IMR-90 (cell line): ENCODE data around the gene C17orf107. TPM values are rescaled to one million over a fixed set of nuclear protein-coding genes. Genes with fewer than 3 reads are reported as not detected.

Source experiments
- ATAC-seq: fragments of 200-7000 bp; cut with Tn5 transposase; 2 replicates; pipeline ENCODE4 v1.9.1; 2020; ENCODE audit warnings: low read depth, mild to moderate bottlenecking, moderate library complexity
- BruUV-seq: library from RNA; stranded (reverse); fragments of 400-500 nt; replicated peaks from 2 replicates; lab custom pipeline; 2021; lab: Mats Ljungman, UMichigan
- CTCF ChIA-PET: fragments of 300-600 bp; formaldehyde crosslinking; extraction: SDS; loops from one replicate; lab custom pipeline; 2021; ENCODE audit warnings: antibody characterized with exemption; lab: Yijun Ruan, JAX
- POLR2A ChIA-PET: fragments of 300-600 bp; sonication (Branson Sonifier 250); formaldehyde crosslinking; loops from one replicate; lab custom pipeline; 2022; ENCODE audit warnings: antibody characterized with exemption; ENCODE audit not compliant: unreplicated experiment; lab: Charles Lee
- DNase-seq: peaks from one replicate; pipeline ENCODE4 v3.0.0; 2013
- H2AFZ ChIP-seq: replicated peaks from 2 replicates; pipeline ENCODE3; 2013; ENCODE audit warnings: low read length, mild to moderate bottlenecking; ENCODE audit not compliant: poor library complexity
- H2AK5ac ChIP-seq: 2 replicates; pipeline ENCODE4 v1.6.1; 2013; ENCODE audit warnings: low read depth, low read length, inconsistent platforms
- H2AK9ac ChIP-seq: replicated peaks from 2 replicates; pipeline ENCODE3; 2013; ENCODE audit warnings: mild to moderate bottlenecking, low read depth, low read length, moderate library complexity; ENCODE audit not compliant: poor library complexity
- H2BK120ac ChIP-seq: 2 replicates; pipeline ENCODE4 v1.6.1; 2013; ENCODE audit warnings: low read depth, low read length, inconsistent platforms
- H2BK15ac ChIP-seq: 3 replicates; pipeline ENCODE4 v1.6.1; 2013; ENCODE audit warnings: low read depth, low read length, inconsistent platforms
- H2BK20ac ChIP-seq: 2 replicates; pipeline ENCODE4 v1.6.1; 2013; ENCODE audit warnings: low read depth, mild to moderate bottlenecking, inconsistent platforms, low read length, moderate library complexity
- H2BK5ac ChIP-seq: 2 replicates; pipeline ENCODE4 v1.6.1; 2013; ENCODE audit warnings: mild to moderate bottlenecking, low read depth, low read length, inconsistent platforms; ENCODE audit not compliant: poor library complexity, severe bottlenecking
- H3K14ac ChIP-seq: replicated peaks from 2 replicates; pipeline ENCODE4 v1.6.1; 2013; ENCODE audit warnings: low read depth, low read length, inconsistent platforms
- H3K18ac ChIP-seq: 2 replicates; pipeline ENCODE4 v1.6.1; 2013; ENCODE audit warnings: low read depth, low read length, control low read depth
- H3K23ac ChIP-seq: 2 replicates; pipeline ENCODE4 v1.6.1; 2013; ENCODE audit warnings: low read depth, low read length, inconsistent platforms
- H3K27ac ChIP-seq: 2 replicates; pipeline ENCODE4 v1.5.1; 2013; ENCODE audit warnings: mild to moderate bottlenecking, control low read depth, low read length; ENCODE audit not compliant: insufficient read depth
- H3K27me3 ChIP-seq: 2 replicates; pipeline ENCODE4 v1.6.1; 2013; ENCODE audit warnings: low read length; ENCODE audit not compliant: control insufficient read depth, insufficient read depth
- H3K36me3 ChIP-seq: 2 replicates; pipeline ENCODE4 v1.6.1; 2013; ENCODE audit warnings: low read length, mixed read lengths; ENCODE audit not compliant: control insufficient read depth, insufficient read depth
- H3K4ac ChIP-seq: 2 replicates; pipeline ENCODE4 v1.6.1; 2013; ENCODE audit warnings: low read depth, low read length, inconsistent platforms
- H3K4me1 ChIP-seq: 2 replicates; pipeline ENCODE4 v1.6.1; 2013; ENCODE audit warnings: low read length, mixed read lengths; ENCODE audit not compliant: control insufficient read depth, insufficient read depth
- H3K4me2 ChIP-seq: 2 replicates; pipeline ENCODE4 v1.6.1; 2013; ENCODE audit warnings: low read depth, mild to moderate bottlenecking, control low read depth, low read length, moderate library complexity
- H3K4me3 ChIP-seq: 2 replicates; pipeline ENCODE4 v1.5.1; 2013; ENCODE audit warnings: low read depth, mild to moderate bottlenecking, control low read depth, low read length, moderate library complexity; ENCODE audit not compliant: insufficient read depth
- H3K56ac ChIP-seq: 2 replicates; pipeline ENCODE4 v1.6.1; 2013; ENCODE audit warnings: low read length, inconsistent platforms; ENCODE audit not compliant: insufficient read depth; ENCODE audit errors: extremely low read depth
- H3K79me1 ChIP-seq, 2 experiments: 2 replicates each; pipeline ENCODE4 v1.6.1; 2013; ENCODE audit warnings: low read length in 2 of 2, inconsistent platforms in 1 of 2, low read depth in 1 of 2
- H3K9ac ChIP-seq: 2 replicates; pipeline ENCODE4 v1.6.1; 2013; ENCODE audit warnings: low read depth, low read length, control low read depth
- H3K9me1 ChIP-seq: 2 replicates; pipeline ENCODE4 v1.6.1; 2013; ENCODE audit warnings: low read length, inconsistent platforms; ENCODE audit not compliant: insufficient read depth
- H3K9me3 ChIP-seq: 2 replicates; pipeline ENCODE4 v1.6.1; 2013; ENCODE audit warnings: low read length; ENCODE audit not compliant: control insufficient read depth, insufficient read depth
- H4K20me1 ChIP-seq: 2 replicates; pipeline ENCODE4 v1.6.1; 2013; ENCODE audit warnings: low read length, inconsistent platforms; ENCODE audit not compliant: insufficient read depth
- H4K5ac ChIP-seq: 2 replicates; pipeline ENCODE4 v1.6.1; 2013; ENCODE audit warnings: mild to moderate bottlenecking, low read depth, low read length, control low read depth
- H4K8ac ChIP-seq, 2 experiments: 2 replicates each; pipeline ENCODE4 v1.6.1; 2013; ENCODE audit warnings: low read depth in 2 of 2, low read length in 2 of 2, control low read depth in 1 of 2, inconsistent platforms in 1 of 2
- H4K91ac ChIP-seq: 2 replicates; pipeline ENCODE4 v1.6.1; 2013; ENCODE audit warnings: low read depth, low read length, inconsistent platforms; ENCODE audit not compliant: insufficient read depth
- CEBPB ChIP-seq: IDR thresholded peaks from 2 replicates; pipeline ENCODE4 v1.6.1; 2012; ENCODE audit warnings: low read depth, low read length, improper control_type of control experiment
- CHD1 ChIP-seq: IDR thresholded peaks from 2 replicates; pipeline ENCODE4 v1.6.1; 2012; ENCODE audit warnings: low read depth, low read length, improper control_type of control experiment
- MAFK ChIP-seq: IDR thresholded peaks from 2 replicates; pipeline ENCODE4 v1.6.1; 2012; ENCODE audit warnings: low read depth, low read length, improper control_type of control experiment
- MXI1 ChIP-seq: IDR thresholded peaks from 2 replicates; pipeline ENCODE4 v1.6.1; 2012; ENCODE audit warnings: low read depth, mild to moderate bottlenecking, low read length, moderate library complexity, borderline replicate concordance
- NFE2L2 ChIP-seq: fragments of 150-350 bp; IDR thresholded peaks from 2 replicates; pipeline ENCODE4 v1.6.1; 2016; ENCODE audit warnings: low read depth, mild to moderate bottlenecking, low read length
- POLR2A ChIP-seq: IDR thresholded peaks from 2 replicates; pipeline ENCODE4 v1.6.1; 2012; ENCODE audit warnings: mild to moderate bottlenecking, low read depth, low read length
- RCOR1 ChIP-seq: IDR thresholded peaks from 2 replicates; pipeline ENCODE4 v1.6.1; 2012; ENCODE audit warnings: mild to moderate bottlenecking, low read length, improper control_type of control experiment; ENCODE audit not compliant: insufficient replicate concordance
- RFX5 ChIP-seq: IDR thresholded peaks from 2 replicates; pipeline ENCODE4 v1.8.0; 2012; ENCODE audit warnings: low read depth, mild to moderate bottlenecking, low read length, moderate library complexity
- SMC3 ChIP-seq: fragments of 150-350 bp; IDR thresholded peaks from 2 replicates; pipeline ENCODE4 v1.6.1; 2016; ENCODE audit warnings: low read depth, mild to moderate bottlenecking, antibody characterized with exemption, low read length, moderate library complexity
- WGBS, 2 experiments: methylation state at CpG; one replicate each; pipeline versions ENCODE4 v1.1.5 to v1.1.7; 2013; ENCODE audit warnings: missing lambda C conversion rate in 2 of 2; ENCODE audit not compliant: insufficient read length in 1 of 2; ENCODE audit errors: extremely low coverage in 2 of 2; 5-methylcytosine and 5-hydroxymethylcytosine counted together
- dilution Hi-C: fragments of 300-500 bp; cut with HindIII; formaldehyde crosslinking; loops from one replicate; pipeline ENCODE4 v1.14.3; 2018; ENCODE audit warnings: low sequenced_read_pairs; ENCODE audit not compliant: unreplicated experiment
- in situ Hi-C: fragments of 300-500 bp; cut with MboI; formaldehyde crosslinking; loops from 3 replicates; pipeline ENCODE4 v1.14.3; 2019; ENCODE audit warnings: low sequenced_read_pairs, inconsistent platforms, mixed read lengths
- intact Hi-C: fragments of 100-400 bp; cut with micrococcal nuclease; formaldehyde crosslinking; loops from 2 replicates; pipeline ENCODE4 v1.10.0; 2022
- polyA plus RNA-seq, 3 experiments: library from polyadenylated mRNA; depleted of rRNA; stranded (reverse); fragments of >200 nt; gene quantifications; 2 replicates each; pipeline ENCODE4 v1.2.3, GENCODE V29; 2012; ENCODE audit warnings: low replicate concordance in 1 of 3
- total RNA-seq: library from RNA; depleted of rRNA; stranded (reverse); fragments of >200 nt; gene quantifications from 2 replicates; pipeline ENCODE4 v1.2.3, GENCODE V29; 2012

C17orf107 gene
- total and polyA plus RNA-seq, 2 of the 4 experiments (the other 2 are of a cell fraction) = 0.54 to 0.82 TPM

DNA sequence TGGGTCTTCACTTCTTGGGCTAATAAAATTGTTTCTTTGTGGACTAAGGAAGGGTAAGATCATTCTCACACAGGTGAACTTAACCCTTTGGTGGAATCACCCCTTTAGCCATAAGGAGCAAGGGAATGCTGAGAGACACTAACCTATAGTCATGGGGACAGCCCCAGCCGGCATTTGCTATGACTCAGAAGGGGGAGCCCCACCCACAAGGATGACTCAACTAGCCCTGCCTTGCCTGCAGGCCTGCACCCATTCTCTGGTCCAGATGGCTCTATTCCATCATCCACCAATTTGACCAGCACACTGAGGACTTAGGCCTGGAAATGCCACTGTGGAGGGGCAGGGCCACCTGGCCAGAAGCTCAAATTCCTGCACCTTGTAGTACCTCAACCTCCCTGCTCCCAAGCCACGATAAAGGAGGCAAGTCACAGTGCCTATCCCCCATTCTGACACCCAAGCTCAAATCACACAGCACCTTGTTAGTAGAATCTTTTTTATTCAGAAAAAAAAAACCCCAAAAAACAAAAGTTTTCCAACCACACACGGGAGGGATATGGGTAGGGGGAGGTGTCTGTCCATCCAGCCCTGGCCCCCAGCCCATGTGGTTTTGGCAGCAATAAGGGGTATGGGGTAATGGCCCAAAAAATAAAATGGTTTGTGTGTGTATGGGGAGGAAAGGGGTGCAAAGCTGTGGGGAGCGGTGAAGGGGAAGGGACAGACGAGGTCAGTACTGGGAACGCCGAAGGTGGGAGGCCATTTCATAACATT, 46.0 kb downstream of the C17orf107 start (continued):
- peak; percentile 62; the same call in 1 of the 2 replicates for TF ChIP-seq MXI1
- TF ChIP-seq MAFK = no peak

DNA sequence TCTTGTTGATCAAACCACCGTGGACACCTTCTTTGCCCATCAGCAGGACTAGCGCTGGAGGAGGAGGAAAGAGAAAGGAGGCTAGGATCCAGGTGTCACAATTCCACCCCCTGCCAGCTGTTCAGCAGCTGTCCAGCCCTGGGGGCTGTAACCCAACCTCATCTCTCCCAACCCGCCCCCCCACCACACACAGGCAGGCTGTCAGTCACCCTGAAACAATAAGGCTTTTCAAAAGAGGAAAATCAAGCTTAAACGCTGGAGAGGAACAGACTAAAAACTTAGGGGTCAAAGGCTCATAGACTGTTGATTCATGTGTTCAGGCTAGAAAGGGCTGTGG, 46.6 kb downstream of the C17orf107 start:
- peak overlapping the region; percentile 96 for H3K27ac ChIP-seq
- peaks cover 9 to 51% of the 10 kb centered on the region in 2 experiments; a peak in 3 of 4 replicates for H3K79me1 ChIP-seq
- peak overlapping the region; percentile 95 for H3K14ac ChIP-seq
- CTCF ChIA-PET = no interaction called here
- H3K23ac ChIP-seq = peak overlapping the region; percentile 81
- H3K56ac ChIP-seq = peak overlapping the region; percentile 94; the same call in 1 of the 2 replicates
- no peak overlapping the region for H2BK120ac ChIP-seq
- H3K4me2 ChIP-seq = peak overlapping the region; percentile 78
- peak overlapping the region; percentile 85 for H3K4ac ChIP-seq
- dilution Hi-C loops (no loop called here), in situ Hi-C loops (no loop called here), intact Hi-C loops (no loop called here)
- H3K4me3 ChIP-seq = no peak overlapping the region
- H3K18ac ChIP-seq = no peak overlapping the region
- POLR2A ChIA-PET = interaction anchor here (1.3 to 2.2 kb wide), 2 partner anchors 21 to 41 kb away, joined by 4 to 6 read pairs; partner anchors contain the start of genes CAMTA2 and SPAG7
- H4K8ac ChIP-seq = peak overlapping the region in 1 of 2 experiments; percentile 80; a peak in 1 of 4 replicates
- peaks cover 14% of the 10 kb centered on the region; the same call in 1 of the 2 replicates for H3K9me1 ChIP-seq
- peak overlapping the region; percentile 97 for H3K9ac ChIP-seq
- no TSS peak for BruUV-seq
- H2AK5ac ChIP-seq = no peak overlapping the region
- no peak for TF ChIP-seq NFE2L2
- TF ChIP-seq RFX5 = no peak
- no peak for TF ChIP-seq MXI1
- no peak for TF ChIP-seq SMC3
- TF ChIP-seq CHD1 = no peak
- no peak for TF ChIP-seq CEBPB
- no peak for TF ChIP-seq POLR2A
- TF ChIP-seq RCOR1 = no peak
- H3K27me3 ChIP-seq = no peaks in the 10 kb centered on the region
- WGBS, 2 experiments = no CpG with 5 or more reads among the region's 4 CpGs
- no peak overlapping the region for H4K5ac ChIP-seq
- peaks cover 41% of the 10 kb centered on the region for H3K36me3 ChIP-seq
- no peak overlapping the region; the same call in 1 of the 2 replicates for H4K91ac ChIP-seq
- H4K20me1 ChIP-seq = peaks cover 66% of the 10 kb centered on the region
- no peaks in the 10 kb centered on the region for H3K9me3 ChIP-seq
- H2BK15ac ChIP-seq = no peak overlapping the region
- peaks cover 21% of the 10 kb centered on the region for H3K4me1 ChIP-seq
- no peak overlapping the region for H2AK9ac ChIP-seq
- H2BK5ac ChIP-seq = peak overlapping the region; percentile 98
- H2BK20ac ChIP-seq = no peak overlapping the region
- ATAC-seq (no peak), DNase-seq (no peak)
- H2AFZ ChIP-seq = no peak overlapping the region
